Loucy (cell line): Measurements from ENCODE around the gene SMOC2.

Source experiments
- CTCF ChIP-seq: fragments of 200-600 bp; sonication (generic); conservative IDR thresholded peaks from 2 replicates; pipeline ENCODE4 v1.5.1; 2014; ENCODE audit warnings: mild to moderate bottlenecking, antibody characterized with exemption, low read length
- EZH2phosphoT487 ChIP-seq: fragments of 200-600 bp; IDR thresholded peaks from 2 replicates; pipeline ENCODE4 v1.6.1; 2018; ENCODE audit warnings: antibody characterized with exemption, mild to moderate bottlenecking, moderate library complexity, borderline replicate concordance

DNA sequence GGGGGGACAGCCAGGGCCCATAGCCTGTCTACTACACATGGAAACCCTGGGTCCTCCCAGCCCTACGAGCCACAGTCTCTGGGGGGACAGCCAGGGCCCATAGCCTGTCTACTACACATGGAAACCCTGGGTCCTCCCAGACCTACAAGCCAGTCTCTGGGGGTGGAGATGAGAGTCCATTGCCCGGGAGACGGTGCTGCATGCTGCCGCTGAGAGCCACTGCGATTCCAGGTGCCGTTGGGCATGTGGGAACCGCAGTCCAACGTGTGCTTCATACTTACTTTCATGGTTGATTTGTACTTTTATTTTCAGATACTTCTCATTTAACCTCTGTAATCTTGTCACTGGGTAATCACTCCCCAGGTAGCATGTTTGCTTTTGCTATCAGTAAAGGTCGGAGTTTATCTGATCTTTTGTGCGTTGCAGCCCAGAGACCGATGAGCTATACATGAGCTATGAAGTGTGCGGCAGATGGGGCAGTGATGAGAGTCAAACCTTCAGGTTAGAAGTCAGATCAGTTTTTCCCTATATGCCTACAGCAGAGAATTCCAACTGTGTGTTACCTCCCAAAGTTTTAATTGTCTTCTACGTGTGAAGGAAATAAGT lies 58.2 kb downstream of the SMOC2 start:
- TF ChIP-seq CTCF (no peak), EZH2phosphoT487 (no peak)
